ENCODE results near the gene SEC14L6.

SEC14L6 gene

DNA sequence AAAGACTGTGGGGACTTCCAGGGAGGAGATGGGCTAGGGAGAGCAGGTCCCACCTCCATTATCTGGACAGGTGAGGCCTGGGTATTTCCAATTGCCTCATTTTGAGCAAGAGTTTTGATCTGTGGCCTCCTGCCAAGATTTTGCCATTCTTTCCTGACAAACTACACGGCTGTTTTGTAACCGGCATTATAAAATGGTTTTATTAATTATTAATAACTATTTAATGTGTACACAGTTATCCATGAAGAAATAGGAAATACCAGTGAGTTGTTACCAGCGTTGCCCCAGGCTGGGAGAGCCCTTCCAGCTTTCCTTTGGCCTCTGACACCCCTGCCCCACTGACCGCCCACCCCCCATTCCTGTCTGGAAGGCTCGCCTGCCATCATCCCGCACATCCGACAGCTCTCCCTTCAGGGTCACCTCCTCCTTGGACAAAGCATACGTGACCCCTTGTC, 59.9 kb downstream of the SEC14L6 start:
- DNase-seq (ENCODE audit: low read depth) = no peak
- TF ChIP-seq, protein P1, sequence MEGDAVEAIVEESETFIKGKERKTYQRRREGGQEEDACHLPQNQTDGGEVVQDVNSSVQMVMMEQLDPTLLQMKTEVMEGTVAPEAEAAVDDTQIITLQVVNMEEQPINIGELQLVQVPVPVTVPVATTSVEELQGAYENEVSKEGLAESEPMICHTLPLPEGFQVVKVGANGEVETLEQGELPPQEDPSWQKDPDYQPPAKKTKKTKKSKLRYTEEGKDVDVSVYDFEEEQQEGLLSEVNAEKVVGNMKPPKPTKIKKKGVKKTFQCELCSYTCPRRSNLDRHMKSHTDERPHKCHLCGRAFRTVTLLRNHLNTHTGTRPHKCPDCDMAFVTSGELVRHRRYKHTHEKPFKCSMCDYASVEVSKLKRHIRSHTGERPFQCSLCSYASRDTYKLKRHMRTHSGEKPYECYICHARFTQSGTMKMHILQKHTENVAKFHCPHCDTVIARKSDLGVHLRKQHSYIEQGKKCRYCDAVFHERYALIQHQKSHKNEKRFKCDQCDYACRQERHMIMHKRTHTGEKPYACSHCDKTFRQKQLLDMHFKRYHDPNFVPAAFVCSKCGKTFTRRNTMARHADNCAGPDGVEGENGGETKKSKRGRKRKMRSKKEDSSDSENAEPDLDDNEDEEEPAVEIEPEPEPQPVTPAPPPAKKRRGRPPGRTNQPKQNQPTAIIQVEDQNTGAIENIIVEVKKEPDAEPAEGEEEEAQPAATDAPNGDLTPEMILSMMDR (IDR thresholded peaks at IDR 0.05; ENCODE audit: low read depth, low read length, missing control alignments) = no peak
- in situ Hi-C loops (cut with HindIII; ENCODE audit: low sequenced_read_pairs) = no loop called here
- H3K4me3 ChIP-seq (ENCODE audit: low read depth, low read length) = no peak overlapping the region

DNA sequence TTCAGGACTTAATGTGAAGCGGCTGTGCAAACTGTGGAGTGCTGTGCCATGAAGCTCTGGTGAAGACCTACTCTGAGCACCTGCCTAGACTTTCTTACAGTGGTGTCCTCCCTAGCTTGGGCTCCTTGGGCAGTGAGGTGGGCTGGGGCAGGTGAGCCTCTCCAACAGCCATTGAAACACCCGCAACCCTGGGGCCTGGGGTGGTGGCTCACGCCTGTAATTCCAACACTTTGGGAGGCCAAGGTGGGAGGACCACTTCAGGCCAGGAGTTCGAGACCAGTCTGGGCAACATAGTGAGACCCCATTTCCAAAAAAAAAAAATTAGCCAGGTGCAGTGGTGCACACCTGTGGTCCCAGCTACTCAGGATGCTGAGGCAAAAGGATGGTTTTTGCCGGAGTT, 60.4 kb downstream of the SEC14L6 start:
- TF ChIP-seq, protein P1 (IDR thresholded peaks at IDR 0.05; ENCODE audit: low read depth, low read length, missing control alignments) = no peak
- in situ Hi-C loops (cut with HindIII; ENCODE audit: low sequenced_read_pairs) = no loop called here
- H3K4me3 ChIP-seq (ENCODE audit: low read depth, low read length) = no peak overlapping the region
- no peak for DNase-seq (ENCODE audit: low read depth)

- DNase-seq (ENCODE audit: low read depth) = peak; percentile 3
- H3K4me3 ChIP-seq (ENCODE audit: low read depth, low read length) = no peak overlapping the region
- TF ChIP-seq, protein P1 (IDR thresholded peaks at IDR 0.05; ENCODE audit: low read depth, low read length, missing control alignments) = peak; percentile 89
- in situ Hi-C loops (cut with HindIII; ENCODE audit: low sequenced_read_pairs) = no loop called here
Measured at GRCh38 chr22:30485362-30485988, 61.1 kb downstream of the SEC14L6 start.

DNA sequence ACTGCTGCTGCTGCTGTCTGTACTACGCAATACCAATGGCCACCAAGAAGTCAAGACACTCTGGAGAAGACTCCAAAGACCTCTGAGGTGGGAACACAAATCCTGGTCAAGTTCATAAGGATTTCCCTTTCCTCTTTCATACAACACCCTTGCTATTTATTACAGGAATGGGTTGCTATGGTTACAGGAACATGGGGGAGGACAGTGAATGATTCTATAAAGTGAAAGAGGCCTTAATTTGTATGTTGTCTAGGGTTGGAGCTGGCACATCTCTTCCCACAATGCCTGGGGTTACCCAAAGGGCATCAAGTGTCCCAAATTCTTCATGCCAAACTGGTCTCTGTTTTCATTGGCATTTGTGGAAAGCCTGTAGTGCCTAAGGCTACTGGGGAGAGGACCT, 63.4 kb downstream of the SEC14L6 start:
- TF ChIP-seq, protein P1 (IDR thresholded peaks at IDR 0.05; ENCODE audit: low read depth, low read length, missing control alignments) = no peak
- H3K4me3 ChIP-seq (ENCODE audit: low read depth, low read length) = no peak overlapping the region
- no peak for DNase-seq (ENCODE audit: low read depth)
- in situ Hi-C loops (cut with HindIII; ENCODE audit: low sequenced_read_pairs) = no loop called here

DNA sequence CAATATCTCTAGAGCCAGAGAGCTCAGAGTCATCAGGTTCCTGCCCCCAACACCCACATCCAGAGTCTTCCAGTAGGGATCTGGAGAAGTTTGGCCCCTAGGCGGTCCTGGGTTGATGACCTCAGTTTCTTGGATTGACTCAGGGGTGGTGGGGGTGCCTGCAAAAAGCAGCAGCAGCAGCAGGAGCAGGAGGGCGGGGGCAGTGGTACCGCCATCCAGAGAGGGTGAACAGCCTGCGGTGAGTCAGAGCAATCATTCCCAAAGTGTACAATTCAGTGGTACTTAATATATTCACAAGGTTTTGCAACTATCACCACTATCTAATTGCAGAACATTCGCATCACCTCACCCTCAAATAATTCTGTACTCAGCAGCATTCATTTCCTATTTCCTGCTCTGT, 64.8 kb downstream of the SEC14L6 start:
- no peak for DNase-seq (ENCODE audit: low read depth)
- TF ChIP-seq, protein P1 (IDR thresholded peaks at IDR 0.05; ENCODE audit: low read depth, low read length, missing control alignments) = no peak
- in situ Hi-C loops (cut with HindIII; ENCODE audit: low sequenced_read_pairs) = no loop called here

DNA sequence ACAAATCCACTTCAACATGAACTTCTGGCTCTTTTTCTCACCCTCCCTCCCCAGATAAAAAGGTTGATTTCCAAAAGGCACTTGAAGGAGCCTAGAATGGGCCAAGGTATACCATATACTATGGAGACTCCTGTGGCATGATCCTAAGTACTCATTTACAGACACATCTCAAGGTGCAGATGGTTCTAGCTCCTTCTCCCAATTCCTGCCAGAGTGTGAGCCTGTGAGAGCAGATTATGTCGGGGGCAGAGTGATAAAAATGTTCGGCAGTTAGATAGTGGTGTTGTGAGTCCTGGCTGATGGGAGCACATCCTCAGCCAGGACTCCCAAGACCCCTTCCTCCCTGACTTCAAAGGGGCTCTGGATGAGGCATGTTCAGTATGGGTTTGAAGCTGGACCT, 66.6 kb downstream of the SEC14L6 start:
- DNase-seq (ENCODE audit: low read depth) = no peak
- in situ Hi-C loops (cut with HindIII; ENCODE audit: low sequenced_read_pairs) = no loop called here
- TF ChIP-seq, protein P1 (IDR thresholded peaks at IDR 0.05; ENCODE audit: low read depth, low read length, missing control alignments) = no peak
- no peak overlapping the region for H3K4me3 ChIP-seq (ENCODE audit: low read depth, low read length)

More for the DNA sequence above, 64.8 kb downstream of the SEC14L6 start:
- H3K4me3 ChIP-seq (ENCODE audit: low read depth, low read length) = no peak overlapping the region
